Epithelial cell of prostate (primary cell): ENCODE results near the gene TFEC.
"Not testable (repeated sequence)": the region's sequence is repeated elsewhere in the genome, so short reads cannot be mapped to it uniquely, and the experiment has no call there.

Experiments
- DNase-seq: peaks from one replicate; pipeline ENCODE4 v3.0.0-alpha.2; 2011; ENCODE audit warnings: low read depth, low spot score
- H3K27ac ChIP-seq: fragments of 450-650 bp; 2 replicates; pipeline ENCODE4 v1.5.1; 2017; ENCODE audit warnings: mild to moderate bottlenecking

Gene TFEC, protein sequence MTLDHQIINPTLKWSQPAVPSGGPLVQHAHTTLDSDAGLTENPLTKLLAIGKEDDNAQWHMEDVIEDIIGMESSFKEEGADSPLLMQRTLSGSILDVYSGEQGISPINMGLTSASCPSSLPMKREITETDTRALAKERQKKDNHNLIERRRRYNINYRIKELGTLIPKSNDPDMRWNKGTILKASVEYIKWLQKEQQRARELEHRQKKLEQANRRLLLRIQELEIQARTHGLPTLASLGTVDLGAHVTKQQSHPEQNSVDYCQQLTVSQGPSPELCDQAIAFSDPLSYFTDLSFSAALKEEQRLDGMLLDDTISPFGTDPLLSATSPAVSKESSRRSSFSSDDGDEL

DNA sequence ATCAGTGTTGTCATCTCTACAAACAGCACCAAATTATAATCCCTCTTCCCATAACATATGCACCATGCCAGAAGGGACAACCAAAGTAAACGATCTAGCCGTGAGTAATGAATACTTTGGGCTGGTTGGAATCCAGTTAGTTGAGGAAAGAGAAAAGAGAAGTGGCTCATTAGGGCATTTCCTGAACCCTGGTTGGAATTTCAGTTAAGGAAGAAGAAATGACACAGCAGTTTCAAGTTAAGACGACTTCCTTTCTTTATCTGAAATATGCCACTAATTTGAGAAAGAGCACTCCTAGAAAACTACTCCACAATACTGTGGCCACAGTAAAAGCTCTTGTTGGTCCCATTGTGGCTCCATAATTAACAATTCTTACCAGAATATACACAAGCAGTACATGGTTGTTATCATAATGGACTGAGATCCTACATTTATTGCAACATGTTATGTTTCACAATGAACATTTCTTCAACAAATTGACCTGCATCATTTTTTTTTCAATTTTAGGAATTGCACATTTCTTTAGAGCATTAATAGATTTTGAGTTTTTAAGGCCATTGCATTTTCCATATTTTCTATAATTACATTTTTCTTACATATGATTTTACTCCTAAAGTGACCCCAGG is at the start of gene TFEC:
TSS of gene TFEC (minus strand) at position 113 of the 626 bp plus-strand sequence. CDS start 46,322 bp downstream, outside the sequence.
- no peak for DNase-seq
- H3K27ac ChIP-seq, result peak within 1 kb of the TSS; percentile 41

DNA sequence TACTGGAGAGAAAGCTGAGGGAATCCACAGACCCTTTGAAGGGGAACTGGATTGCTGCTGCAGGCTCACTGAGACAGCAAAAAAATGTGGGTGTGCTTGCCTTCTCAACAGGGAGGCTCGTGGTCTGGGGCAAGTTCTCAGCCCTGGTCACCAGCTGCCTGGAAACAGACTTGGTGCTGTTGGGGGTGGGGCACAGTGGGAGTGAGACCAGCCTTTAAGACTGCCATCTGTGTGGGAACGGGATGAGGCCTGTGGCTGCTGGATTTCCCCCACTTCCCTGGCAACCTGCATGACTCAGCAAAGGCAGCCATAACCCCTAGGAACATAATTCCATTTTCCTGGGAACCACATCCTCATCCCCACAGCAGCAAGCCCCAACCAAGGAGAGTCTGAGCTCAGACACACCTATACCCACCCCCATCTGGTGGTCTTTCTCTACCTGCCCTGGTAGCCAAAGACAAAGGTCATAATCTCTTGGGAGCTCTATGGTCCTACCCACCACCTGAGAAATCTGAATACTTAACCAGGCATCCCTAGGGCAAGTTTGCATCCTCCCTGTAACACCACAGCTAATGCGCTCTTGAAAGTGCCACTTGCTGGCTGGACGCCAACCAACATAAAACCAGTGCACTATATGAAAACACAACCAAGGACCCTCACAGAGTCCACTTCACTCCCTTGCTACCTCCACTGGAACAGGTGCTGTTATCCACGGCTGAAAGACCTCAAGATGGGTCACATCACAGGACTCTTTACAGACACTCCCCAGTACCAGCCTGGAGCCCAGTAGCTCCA is 45.0 kb upstream of the TFEC start:
- no peak overlapping the region for H3K27ac ChIP-seq
- DNase-seq, result no peak

DNA sequence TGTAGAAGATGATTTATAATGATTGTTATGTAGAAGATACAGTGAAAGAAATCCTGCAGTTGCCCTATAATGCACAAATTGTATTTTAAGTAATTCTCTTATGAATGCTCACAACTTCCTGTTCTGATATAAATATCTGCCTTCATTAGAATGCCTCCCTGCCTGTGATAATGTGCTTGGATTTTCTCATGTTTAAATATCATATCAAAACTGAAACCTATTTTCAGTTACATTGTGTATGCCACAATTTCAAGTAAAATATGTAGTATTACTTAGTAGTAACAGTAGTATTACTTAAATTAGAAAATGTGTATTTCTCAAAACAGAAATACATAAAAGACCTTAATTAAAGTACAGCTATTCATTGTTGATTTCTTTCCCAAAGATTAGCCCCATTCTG is 41.1 kb upstream of the TFEC start:
- DNase-seq, result no peak
- H3K27ac ChIP-seq, result no peak overlapping the region

DNA sequence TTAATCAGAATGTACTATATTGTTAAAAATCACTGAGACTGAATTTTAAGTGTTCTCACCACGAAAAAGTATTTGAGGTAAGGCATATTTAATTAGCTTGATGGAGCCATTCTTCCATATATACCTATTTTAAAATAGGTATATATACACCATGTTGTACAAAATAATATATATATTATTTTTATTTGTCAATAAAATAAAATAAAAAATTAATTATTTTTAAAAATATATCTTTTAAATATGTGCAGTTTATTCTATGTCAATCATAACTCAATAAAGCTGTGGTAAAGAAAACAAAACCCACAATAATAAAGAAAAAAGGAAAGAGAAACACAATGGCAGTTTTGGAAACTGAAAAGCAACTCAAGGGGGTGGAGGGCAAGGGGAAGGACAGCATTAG is 33.6 kb upstream of the TFEC start:
- DNase-seq, result no peak
- no peak overlapping the region for H3K27ac ChIP-seq

DNA sequence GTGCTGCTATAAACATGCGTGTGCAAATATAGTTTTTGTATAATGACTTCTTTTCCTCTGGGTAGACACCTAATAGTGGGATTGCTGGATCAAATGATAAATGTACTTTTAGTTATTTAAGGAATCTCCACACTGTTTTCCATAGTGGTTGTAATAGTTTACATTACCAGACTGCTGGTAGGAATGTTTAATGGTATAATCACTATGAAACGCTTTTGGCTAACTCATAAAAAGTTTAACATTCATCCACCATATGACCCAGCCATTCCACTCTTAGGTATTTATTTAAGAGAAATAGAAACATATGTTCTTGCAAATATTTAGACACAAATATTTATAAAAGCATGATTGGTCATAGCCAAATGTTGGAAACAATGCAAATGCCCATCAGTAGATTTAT is 32.1 kb upstream of the TFEC start:
- no peak overlapping the region for H3K27ac ChIP-seq
- no peak for DNase-seq

DNA sequence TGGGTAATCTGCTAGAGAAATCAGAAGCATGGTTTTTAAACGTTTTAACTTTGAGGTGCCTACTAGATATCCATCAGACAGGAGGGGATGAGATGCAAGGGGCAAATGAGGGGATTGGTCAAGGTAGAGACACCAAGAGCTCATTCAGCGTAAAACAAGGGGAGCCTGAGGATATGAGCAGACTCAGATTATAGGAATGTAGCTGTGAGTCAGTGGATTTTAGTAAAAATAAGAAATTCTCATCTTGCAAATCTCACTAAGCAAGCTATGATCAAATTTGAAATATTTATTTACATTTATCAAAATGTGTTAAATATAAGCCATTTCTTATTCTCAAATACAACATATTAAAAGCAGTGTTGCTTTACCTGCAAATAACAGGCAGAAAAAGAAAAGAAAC is 21.4 kb upstream of the TFEC start:
- no peak overlapping the region for H3K27ac ChIP-seq
- DNase-seq, result no peak

DNA sequence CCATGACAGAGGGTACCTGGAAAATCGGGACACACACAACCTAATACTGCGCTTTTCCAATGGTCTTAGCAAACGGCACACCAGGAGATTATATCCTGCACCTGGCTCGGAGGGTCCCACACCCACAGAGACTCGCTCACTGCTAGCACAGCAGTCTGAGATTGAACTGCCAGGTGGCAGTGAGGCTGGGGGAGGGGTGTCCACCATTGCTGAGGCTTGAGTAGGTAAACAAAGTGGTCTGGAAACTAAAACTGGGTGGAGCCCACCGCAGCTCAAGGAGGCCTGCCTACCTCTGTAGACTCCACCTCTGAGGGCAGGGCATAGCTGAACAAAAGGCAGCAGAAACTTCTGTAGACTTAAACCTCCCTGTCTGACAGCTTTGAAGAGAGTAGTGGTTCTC is 16.7 kb upstream of the TFEC start:
- not testable (repeated sequence) for DNase-seq, H3K27ac ChIP-seq

DNA sequence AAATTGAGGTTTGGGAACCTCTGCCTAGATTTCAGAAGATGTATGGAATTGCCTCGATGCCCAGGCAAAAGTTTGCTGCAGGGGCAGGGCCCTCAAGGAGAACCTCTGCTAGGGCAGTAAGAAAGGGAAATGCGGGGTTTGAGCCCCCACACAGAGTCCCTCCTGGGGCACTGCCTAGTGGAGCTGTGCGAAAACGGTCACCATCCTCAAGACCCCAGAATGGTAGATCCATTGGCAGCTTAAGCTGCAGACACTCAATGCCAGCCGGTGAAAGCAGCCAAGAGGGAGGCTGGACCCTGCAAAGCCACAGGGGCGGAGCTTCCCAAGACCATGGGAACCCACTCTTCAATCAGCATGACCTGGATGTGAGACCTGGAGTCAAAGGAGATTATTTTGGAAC is 15.0 kb upstream of the TFEC start:
- no peak for DNase-seq
- H3K27ac ChIP-seq, result no peak overlapping the region

DNA sequence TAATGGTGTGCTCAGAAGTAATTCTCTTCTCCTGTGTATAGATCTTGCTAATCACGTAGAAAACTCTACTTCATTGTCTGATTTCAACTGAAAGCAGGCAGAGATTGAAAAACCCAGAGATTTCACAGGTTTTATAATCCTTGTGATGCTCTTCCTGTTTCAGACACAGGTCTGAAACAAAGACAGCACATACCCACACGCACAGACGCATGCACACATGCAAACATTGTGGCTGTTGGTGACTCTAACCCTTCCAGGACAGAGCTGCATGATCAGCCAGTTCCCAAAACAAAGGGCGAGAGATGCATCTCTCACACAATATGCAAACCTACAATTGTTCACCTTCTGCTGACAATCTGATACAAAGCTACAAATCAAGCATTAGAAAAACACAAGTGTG is 11.1 kb upstream of the TFEC start:
- H3K27ac ChIP-seq, result no peak overlapping the region

DNA sequence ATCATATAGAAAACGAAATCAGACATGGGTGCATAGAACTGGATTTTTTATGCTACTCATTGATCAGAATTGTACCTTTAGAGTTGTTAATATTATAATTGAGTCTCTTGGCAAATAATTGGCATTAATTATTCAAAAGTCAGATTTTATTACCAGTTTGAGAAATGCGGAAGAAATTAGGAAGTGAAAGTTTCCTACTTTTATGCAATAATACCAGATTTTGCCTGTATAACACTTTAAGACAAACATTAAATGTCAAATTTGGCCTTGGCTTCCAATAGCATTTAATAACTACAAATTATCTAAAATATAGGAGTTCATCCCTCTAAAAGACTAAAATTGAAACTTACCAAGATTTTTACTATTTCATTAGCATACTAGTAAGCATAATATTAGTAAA is 6.8 kb upstream of the TFEC start:
- no peak for DNase-seq

More for the DNA sequence above, 11.1 kb upstream of the TFEC start:
- no peak for DNase-seq

DNA sequence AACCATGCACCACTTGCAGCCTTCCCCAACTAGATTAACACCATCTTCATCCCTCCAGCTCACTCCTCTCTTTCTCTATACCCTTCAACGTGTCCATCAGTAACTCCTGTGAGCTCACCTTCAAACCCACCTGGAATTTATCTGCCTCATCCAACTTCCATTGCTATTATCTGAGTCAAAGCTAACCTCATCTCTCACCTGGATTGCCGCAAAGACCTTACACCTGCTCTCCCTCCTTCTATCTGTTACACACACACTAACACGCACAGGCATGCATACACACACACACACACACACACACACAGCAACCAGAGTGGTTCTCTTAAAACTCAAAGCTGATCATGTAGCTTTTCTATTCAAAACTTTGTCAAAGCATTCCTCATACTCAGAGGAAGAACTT is 3.8 kb upstream of the TFEC start:
- no peak for DNase-seq
- no peak overlapping the region for H3K27ac ChIP-seq

More for the DNA sequence above, 6.8 kb upstream of the TFEC start:
- H3K27ac ChIP-seq, result no peak overlapping the region

DNA sequence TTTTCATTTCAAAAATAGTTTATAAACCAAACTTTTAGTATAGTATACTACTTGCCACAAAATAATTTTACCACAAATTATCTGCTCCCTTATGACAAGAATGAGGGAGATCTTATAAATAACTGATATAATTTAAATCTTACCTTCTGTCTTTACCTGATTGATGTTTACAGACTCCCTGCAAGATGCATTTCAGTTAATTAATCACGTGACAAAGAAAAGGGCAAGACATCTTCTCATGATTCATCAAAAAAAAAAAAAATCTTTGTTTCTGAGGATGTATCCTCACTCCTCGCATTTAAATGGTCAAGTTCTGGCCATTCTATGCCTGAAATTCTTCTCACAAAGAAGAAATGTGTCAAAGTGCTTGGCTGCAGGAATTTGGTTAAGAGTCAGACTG is 2.3 kb upstream of the TFEC start:
- DNase-seq, result no peak
- no peak overlapping the region for H3K27ac ChIP-seq

DNA sequence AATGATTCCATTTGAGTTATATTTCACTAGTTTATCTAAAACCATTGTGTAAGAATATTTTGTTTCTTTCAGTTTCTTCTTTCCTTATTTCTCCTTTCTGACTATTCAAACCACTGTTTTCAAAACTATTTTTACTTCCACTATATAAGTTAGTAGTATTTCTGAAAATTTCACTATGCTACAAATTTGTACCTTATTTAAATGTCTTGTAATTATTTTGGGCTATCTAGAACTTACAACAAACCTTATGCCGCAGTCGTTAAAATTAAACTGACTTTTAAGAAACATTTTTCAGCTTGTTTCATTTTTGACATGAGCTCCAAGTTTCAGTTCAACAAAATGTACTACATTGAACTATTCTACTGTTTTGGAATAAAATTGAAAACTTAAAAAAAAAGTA is 1.8 kb downstream of the TFEC start:
- H3K27ac ChIP-seq, result no peak overlapping the region
- no peak for DNase-seq

DNA sequence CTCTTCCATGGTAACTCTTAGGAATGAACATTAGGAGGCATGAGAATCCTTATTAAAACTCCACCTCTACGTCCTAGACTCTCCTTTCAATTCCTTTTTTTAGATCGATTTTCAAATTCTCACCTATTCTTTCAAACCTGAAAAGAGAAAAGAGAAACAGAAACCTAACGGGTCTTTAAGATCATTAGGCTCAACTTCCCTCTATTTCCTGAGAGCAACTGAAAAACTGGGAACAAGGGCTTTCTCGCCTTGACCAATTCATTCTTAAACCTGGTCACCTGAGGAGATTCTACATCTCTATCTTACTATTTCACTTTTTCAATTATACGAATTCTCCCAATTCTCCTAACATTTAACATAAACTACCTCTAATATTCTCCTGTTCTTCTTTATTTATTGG is 2.8 kb downstream of the TFEC start:
- H3K27ac ChIP-seq, result no peak overlapping the region

DNA sequence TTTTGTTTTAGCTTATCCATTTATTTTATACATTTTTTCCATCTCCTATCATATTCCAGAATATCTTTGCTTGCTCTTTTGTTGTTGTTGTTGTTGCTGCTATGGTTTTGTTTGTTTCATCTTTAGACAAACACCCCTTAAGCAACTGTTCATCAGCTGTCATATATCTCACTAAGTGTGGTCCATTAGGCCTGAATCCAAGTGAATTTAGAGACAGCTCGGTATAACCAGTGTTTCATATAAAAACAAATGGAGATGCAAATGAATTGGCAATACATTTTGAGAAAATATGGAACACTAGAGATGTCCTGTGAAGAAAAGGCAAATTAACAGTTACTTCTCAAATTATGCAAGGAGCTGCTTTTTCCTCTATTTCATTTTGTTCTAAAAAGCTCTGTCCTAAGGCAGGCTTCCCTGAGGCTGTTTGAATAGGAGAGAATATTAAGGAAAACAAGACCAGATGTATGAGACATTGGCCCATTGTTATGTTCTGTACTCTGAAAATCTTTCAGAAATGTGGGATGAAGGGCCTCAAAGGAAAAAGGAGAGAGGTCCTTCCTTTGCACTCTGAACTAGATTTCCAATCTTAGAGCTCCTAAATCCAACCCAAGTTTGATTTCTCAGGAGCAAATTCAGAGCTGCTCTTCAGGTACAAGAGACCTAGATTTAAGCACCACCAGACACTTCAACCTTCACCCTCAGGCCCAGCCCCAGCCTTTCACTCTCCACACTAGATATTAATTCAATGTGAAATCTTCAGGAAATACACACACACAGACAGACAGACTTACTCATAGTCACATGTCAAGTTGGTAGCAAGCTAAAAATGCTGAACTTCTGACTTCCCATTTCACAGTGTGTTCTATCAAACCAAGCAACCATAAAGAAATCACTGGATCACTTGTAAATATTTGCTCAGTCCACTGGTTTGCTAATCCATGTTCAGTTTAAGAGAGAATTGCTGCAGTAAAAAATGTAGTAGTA is 5.4 kb downstream of the TFEC start:
- DNase-seq, result no peak
- H3K27ac ChIP-seq, result peak overlapping the region; percentile 20

More for the DNA sequence above, 2.8 kb downstream of the TFEC start:
- no peak for DNase-seq

DNA sequence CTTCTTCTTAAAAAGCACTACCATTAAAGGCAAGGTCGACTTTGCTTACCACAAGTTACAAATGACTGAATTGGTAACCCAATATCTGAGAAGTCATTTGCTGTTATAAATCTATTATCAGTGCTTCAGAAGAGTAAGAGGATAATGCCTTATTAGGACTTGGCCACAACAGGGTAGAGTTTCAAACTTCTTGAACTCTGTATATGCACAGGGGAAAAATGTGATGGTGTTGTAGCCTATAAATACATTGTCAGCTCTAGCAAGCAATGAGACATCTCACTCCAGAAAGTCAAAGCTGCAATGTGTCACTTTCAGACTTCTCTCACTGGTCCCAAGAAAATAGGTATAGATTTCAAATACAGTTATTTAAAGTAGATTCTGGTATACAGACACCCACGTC is 9.3 kb downstream of the TFEC start:
- no peak overlapping the region for H3K27ac ChIP-seq
- DNase-seq, result no peak

DNA sequence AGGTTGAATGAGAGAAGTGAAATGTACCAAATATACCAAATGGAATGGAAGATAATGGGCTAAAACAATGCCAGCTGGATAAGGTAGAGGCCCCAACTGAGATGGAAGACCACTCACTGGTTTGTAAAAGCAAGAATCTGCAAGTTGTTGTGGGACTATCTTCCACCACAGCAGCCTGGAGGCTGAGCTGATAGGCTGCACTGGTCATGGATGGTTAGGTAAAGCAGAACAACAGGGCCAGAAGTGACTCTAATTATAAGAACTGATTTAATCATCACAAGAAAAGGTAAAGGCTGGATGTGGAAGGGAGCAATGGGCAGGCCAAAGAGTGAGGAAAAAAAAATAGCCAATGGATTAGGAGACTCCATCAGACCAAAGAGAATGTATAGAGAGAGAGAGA is 11.8 kb downstream of the TFEC start:
- H3K27ac ChIP-seq, result no peak overlapping the region

DNA sequence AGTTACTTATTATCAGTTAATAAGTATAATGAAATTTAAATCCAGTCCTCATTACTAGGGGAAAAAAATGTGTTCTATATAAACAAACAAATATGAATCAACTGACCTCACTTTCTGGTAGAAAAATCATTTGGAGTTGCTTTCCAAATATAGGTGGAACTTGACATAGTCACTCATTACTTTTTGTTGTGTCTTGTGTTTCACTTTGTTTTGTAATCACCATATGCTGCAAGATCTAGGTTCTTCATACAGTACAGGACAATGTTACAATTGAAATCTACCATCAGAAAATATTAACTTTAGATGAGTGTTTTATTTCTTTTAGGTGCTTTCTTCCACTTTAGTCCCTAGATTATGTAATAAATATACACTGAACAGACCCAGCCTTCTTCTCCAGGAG is 16.9 kb downstream of the TFEC start:
- DNase-seq, result no peak
- no peak overlapping the region for H3K27ac ChIP-seq

More for the DNA sequence above, 11.8 kb downstream of the TFEC start:
- DNase-seq, result no peak

DNA sequence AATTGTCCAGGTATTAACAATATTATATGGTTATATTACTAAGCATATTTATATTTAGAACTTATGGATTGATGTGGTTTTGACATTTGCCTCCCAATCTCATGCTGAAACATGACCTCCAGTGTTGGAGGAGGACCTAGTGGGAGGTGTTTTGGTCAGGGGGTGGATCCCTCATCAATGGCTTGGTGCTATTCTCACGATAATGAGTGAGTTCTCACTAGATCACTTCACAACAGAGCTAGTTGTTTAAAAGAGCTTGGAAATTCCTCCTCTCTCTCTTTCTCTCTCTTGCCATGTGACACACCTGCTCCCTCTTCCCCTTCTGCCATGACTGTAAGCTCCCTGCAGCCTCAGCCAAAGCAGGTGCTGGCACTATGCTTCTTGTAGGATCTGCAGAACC is 19.0 kb downstream of the TFEC start:
- DNase-seq, result no peak

DNA sequence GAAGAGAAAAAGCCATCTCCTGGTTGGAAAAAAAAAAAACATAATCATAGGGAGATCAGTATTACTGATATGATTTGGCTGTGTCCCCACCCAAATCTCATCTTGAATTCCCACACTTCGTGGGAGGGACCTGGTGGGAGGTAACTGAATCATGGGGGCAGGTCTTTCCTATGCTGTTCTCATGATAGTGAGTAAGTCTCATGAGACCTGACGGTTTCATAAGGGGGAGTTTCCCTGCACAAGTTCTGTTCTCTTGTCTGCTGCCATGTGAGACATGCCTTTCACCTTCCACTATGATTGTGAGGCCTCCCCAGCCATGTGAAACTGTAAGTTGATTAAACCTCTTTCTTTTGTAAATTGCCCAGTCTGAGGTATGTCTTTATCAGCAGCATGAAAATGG is 25.8 kb downstream of the TFEC start:
- DNase-seq, H3K27ac ChIP-seq: not testable (repeated sequence)

More for the DNA sequence above, 19.0 kb downstream of the TFEC start:
- no peak overlapping the region for H3K27ac ChIP-seq
